ENCODE data around the gene ZKSCAN7.
"Not testable (repeated sequence)": the region's sequence is repeated elsewhere in the genome, so short reads cannot be mapped to it uniquely, and the experiment has no call there.

Gene ZKSCAN7

DNA sequence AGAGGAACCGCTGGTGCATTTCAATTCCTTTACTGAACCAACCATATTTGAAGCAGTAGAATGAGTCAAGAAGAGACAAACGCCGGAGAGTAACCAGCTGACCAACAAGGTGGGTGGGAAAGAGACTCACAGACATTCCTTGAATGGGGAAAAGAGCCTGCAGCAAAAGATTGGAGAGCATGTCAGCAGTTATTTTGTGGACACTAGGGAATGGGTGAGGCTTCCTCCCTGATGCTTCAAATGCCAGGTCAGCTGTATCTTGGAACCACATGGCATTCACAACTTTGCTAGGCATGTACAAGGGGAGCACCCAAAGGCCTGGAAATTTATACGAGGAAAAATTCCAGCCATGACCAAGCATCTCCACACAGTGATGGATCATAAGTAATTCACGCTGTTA is 29.9 kb upstream of the ZKSCAN7 start:
- TF ChIP-seq, protein P1, sequence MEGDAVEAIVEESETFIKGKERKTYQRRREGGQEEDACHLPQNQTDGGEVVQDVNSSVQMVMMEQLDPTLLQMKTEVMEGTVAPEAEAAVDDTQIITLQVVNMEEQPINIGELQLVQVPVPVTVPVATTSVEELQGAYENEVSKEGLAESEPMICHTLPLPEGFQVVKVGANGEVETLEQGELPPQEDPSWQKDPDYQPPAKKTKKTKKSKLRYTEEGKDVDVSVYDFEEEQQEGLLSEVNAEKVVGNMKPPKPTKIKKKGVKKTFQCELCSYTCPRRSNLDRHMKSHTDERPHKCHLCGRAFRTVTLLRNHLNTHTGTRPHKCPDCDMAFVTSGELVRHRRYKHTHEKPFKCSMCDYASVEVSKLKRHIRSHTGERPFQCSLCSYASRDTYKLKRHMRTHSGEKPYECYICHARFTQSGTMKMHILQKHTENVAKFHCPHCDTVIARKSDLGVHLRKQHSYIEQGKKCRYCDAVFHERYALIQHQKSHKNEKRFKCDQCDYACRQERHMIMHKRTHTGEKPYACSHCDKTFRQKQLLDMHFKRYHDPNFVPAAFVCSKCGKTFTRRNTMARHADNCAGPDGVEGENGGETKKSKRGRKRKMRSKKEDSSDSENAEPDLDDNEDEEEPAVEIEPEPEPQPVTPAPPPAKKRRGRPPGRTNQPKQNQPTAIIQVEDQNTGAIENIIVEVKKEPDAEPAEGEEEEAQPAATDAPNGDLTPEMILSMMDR (IDR thresholded peaks at IDR 0.05; ENCODE audit: low read depth, low read length): no peak
- no peaks in the 10 kb centered on the region for H3K9me3 ChIP-seq (ENCODE audit: severe bottlenecking)

DNA sequence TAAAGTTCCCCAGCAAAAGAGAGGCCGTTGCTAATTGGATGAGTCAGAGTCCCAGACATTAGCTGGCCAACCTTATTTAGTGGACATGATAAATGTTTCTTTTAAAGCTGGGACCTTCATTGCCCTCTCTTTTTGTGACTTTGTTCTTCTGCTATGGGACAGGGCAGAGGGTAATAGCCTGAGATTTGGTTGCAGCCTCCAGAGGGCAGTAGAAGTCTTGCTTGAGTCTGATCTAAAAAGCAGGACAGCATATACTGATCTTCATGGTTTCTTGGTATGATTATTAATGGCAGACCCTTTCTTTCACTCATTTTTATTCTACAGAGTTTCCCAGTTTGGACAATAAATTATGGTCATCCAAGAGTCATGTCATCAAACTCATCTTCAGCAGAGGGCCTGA is 25.1 kb upstream of the ZKSCAN7 start:
- H3K36me3 ChIP-seq: no peaks in the 10 kb centered on the region
- peaks cover 3% of the 10 kb centered on the region for H3K27me3 ChIP-seq (ENCODE audit: insufficient read depth, low read depth, severe bottlenecking)
- H3K27ac ChIP-seq: no peak overlapping the region
- DNase-seq: peak; percentile 29
- TF ChIP-seq, protein P1 (IDR thresholded peaks at IDR 0.05; ENCODE audit: low read depth, low read length): peak; percentile 54
- no peaks in the 10 kb centered on the region for H3K9me3 ChIP-seq (ENCODE audit: severe bottlenecking)
- no peak overlapping the region for H3K4me3 ChIP-seq (ENCODE audit: low read depth, low read length)

More for the DNA sequence above, 29.9 kb upstream of the ZKSCAN7 start:
- H3K27me3 ChIP-seq (ENCODE audit: insufficient read depth, low read depth, severe bottlenecking): peaks cover 3% of the 10 kb centered on the region
- DNase-seq: no peak
- no peak overlapping the region for H3K4me3 ChIP-seq (ENCODE audit: low read depth, low read length)
- H3K36me3 ChIP-seq: no peaks in the 10 kb centered on the region
- no peak overlapping the region for H3K27ac ChIP-seq

DNA sequence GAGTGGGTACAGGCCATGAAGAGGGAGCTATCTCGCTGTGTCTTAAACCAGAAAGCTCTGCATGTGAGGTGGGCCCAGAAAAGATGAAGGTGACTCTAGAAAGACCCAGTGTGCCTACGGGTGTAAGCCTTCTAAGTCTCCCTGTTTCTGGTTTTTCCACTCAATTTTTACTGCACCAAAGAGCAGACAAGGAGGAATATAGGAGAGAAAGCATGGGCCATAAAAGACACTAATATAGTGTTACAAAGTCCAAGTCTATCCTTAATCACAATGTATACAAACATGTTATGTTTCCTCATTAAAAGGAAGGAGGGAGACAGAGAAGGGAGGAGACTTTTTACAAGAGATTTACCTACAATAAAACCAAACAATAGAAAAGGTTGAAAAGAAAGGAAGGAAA is 24.1 kb upstream of the ZKSCAN7 start:
- Histone ChIP-seq H3K9me3 (ENCODE audit: severe bottlenecking) (no peaks in the 10 kb centered on the region), H3K36me3 (no peaks in the 10 kb centered on the region), H3K4me3 (ENCODE audit: low read depth, low read length) (no peak overlapping the region), H3K27ac (no peak overlapping the region), H3K27me3 (ENCODE audit: insufficient read depth, low read depth, severe bottlenecking) (peaks cover 3% of the 10 kb centered on the region)
- no peak for DNase-seq
- TF ChIP-seq, protein P1 (IDR thresholded peaks at IDR 0.05; ENCODE audit: low read depth, low read length): no peak

DNA sequence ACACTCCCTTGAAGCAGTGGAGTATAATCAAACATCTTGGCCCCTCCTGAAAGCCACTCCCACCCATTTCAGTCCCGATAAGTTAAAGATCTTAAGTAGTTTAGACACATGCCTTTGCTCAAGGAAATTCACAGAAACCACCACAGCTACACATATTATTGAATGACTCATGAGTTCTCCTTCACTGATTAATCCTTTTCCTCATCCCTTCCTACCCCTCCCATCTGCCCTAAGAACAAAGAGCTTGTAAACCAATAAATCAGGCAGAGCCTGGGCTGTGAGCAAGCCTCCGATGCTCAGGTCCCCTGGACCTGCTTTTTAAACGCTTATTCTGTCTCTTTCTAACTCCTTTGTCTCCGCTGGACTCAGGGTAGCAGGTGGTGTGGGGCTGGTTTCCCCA is 20.3 kb upstream of the ZKSCAN7 start:
- H3K4me3 ChIP-seq (ENCODE audit: low read depth, low read length); H3K27me3 ChIP-seq (ENCODE audit: insufficient read depth, low read depth, severe bottlenecking); H3K36me3 ChIP-seq; H3K9me3 ChIP-seq (ENCODE audit: severe bottlenecking): not testable (repeated sequence)
- peak overlapping the region; percentile 43 for H3K27ac ChIP-seq
- DNase-seq: peak; percentile 53

DNA sequence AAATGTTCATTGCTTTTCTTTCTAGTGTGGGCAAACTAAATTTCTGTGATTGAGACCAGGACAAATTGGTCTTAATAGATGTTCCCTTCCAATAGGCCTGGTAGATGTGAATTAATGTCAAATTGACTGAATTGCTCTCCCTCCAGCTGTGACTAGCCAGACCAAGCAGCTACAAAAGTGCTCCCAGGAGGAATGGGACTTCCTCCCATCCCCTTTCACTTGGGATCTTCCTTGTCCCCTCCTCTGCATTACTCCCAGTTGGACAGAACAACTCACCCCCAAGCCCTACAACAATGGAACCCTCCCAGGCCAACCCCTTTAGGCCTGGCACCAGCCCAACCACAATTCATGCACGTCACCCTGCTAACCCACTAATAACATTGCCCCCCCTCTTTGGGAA is 19.6 kb upstream of the ZKSCAN7 start:
- Histone ChIP-seq H3K27me3 (ENCODE audit: insufficient read depth, low read depth, severe bottlenecking) (no peaks in the 10 kb centered on the region), H3K27ac (no peak overlapping the region), H3K36me3 (no peaks in the 10 kb centered on the region), H3K9me3 (ENCODE audit: severe bottlenecking) (no peaks in the 10 kb centered on the region), H3K4me3 (ENCODE audit: low read depth, low read length) (no peak overlapping the region)
- DNase-seq: no peak
- TF ChIP-seq, protein P1 (IDR thresholded peaks at IDR 0.05; ENCODE audit: low read depth, low read length): no peak

DNA sequence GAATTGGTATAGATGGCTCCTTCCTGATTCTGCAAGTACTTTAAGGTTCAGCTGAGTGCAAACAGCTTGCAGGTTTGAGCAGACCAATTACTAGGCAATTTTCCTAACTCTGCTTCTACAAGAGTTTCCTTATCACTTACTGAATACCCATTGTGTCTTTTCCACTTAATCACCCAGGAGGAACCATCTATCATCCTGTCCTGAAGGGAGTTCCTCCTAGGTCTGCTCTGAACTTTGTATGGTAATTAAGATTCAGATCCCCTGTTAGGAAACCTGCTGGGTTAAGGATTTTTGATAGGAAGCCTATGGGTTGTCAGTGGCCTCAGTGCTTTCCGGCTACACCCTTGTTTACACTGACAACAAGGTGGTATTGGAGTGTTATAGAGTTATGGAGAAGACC is 10.2 kb upstream of the ZKSCAN7 start:
- H3K27me3 ChIP-seq (ENCODE audit: insufficient read depth, low read depth, severe bottlenecking); H3K36me3 ChIP-seq; DNase-seq; H3K9me3 ChIP-seq (ENCODE audit: severe bottlenecking); H3K27ac ChIP-seq; H3K4me3 ChIP-seq (ENCODE audit: low read depth, low read length): not testable (repeated sequence)

DNA sequence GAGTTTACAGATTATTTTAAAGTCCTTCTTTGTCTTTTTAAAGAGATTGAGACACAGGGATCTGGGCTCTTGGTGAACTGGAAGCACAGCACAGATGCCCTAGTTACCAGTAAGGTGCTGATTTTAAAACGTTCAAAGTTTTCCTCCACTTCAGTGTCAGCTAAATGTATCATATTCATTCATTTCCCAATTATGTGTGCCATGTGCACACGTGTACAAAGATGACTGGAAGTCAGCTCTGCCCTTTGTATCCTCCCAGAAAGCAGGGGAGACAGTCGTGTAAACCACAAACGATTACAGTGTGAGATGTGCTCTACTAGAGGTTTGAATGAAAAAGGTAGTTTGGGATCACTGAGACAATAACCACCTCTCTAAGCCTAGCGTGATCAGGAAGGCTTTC is 730 bp downstream of the ZKSCAN7 start:
- TF ChIP-seq, protein P1 (IDR thresholded peaks at IDR 0.05; ENCODE audit: low read depth, low read length): no peak
- peak overlapping the region; percentile 97 for H3K4me3 ChIP-seq (ENCODE audit: low read depth, low read length)
- H3K9me3 ChIP-seq (ENCODE audit: severe bottlenecking): no peaks in the 10 kb centered on the region
- no peak for DNase-seq
- no peaks in the 10 kb centered on the region for H3K27me3 ChIP-seq (ENCODE audit: insufficient read depth, low read depth, severe bottlenecking)
- H3K27ac ChIP-seq: peak overlapping the region; percentile 88
- peaks cover 29% of the 10 kb centered on the region for H3K36me3 ChIP-seq
